Stimulated activated CD4-positive, alpha-beta T cell treated with anti-CD3 and anti-CD28 coated beads, Interleukin-2, amount 100 ng/mL, for 48 hours (primary cell): ENCODE measurements around the gene CCDC6.
"Not testable (repeated sequence)": the region's sequence is repeated elsewhere in the genome, so short reads cannot be mapped to it uniquely, and the experiment has no call there.

ENCODE experiments used
- DNase-seq, 2 donors: peaks; one replicate each; pipeline ENCODE4 v3.0.0-alpha.2; 2020

CCDC6 gene

DNA sequence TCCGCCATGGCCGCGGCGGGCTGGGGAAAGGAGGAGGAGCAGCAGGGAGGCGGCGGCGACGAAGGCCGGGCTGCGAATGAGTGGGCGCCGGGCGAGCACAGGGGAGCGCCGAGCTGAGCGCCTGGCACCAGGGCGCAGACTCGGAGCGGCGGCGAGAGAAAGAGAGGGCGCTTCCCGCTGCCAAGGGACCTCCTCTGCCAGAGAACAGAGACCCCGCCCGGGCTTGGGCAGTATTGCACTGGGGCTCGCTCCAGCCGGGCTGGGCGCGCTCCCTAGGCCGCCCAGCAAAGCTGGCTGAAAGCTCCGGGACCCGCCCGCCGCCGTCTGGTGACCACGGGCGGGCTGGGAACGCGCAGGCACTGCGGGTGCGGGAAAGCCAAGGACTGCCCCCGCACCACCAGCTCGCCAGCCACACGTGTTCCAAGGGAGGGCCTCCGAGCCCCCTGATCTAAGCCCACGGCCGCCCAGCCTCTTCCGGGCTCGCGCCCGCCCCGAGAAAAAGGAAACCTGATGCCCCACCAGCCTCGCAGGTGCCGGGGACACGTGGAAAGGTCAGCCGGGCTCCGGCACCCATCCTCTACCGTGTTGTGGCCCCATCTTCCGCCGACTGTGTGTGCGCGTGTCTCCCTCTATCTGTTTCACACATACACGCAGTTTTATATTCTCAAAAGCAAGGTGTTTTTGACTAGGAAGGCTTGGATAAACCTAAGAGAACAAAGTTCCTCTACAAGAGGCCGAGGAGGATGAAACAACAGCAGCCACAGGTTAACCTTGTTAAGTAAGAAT, at the start of gene CCDC6:
CCDC6 (minus strand) TSS at position 140 of the 786 bp plus-strand sequence; CDS start at position 8, 132 bp downstream.
- DNase-seq, result peak; percentile 87 to 88

DNA sequence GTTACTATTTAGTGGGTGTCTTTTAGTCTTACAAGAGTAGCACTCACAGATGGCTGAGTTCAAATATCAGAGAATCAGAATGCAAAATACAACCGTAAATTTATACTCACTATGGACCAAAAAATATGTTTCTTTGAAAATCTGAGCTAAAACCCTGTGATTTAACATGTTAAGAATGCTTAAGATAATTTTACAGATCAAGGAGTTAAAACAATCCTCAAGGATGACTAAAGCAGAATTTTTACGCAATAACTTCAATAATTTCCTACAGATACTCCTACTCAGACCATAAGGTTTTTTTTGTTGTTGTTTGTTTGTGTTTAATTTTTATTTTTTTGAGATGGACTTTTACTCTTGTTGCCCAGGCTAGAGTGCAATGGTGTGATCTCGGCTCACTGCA, 47.9 kb upstream of the CCDC6 start:
- DNase-seq, result no peak

DNA sequence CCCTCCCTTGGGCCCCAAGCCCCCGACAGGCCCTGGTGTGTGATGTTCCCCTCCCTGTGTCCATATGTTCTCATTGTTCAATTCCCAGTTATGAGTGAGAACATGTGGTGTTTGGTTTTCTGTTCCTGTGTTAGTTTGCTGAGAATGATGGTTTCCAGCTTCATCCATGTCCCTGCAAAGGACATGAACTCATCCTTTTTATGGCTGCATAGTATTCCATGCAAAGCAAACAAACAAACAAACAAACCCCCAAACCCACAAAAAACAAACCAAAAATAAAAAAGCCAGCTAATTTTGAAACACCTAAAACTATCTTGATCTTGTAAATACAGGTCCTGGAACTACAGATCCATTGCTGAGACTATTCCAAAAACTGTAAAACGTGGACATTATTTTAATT, 47.4 kb upstream of the CCDC6 start:
- not testable (repeated sequence) for DNase-seq

GRCh38 chr10:59950105-59950504, 43.7 kb upstream of the CCDC6 start:
- no peak for DNase-seq

- DNase-seq, result no peak
Observed at GRCh38 chr10:59949608-59950007, 43.3 kb upstream of the CCDC6 start.

GRCh38 chr10:59945991-59946390, 39.6 kb upstream of the CCDC6 start:
- no peak for DNase-seq

DNA sequence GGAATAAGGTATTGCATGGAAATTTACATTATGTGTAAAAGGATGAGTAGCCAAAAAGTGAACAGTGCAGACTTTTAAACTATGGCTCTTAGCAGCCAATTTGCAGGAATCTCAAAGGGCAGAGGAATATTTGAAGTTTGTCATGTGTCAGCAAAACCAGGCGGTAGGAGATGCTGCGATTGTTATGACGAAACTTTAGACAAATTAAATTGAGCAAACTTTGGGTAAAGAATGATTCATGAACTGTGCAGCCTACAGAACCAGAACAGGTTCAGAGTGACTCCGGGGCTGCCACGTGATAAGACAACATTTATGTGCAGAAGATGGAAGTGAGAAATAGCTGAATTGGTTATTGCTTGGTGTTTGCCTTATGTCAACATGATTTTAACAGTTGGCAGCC, 39.2 kb upstream of the CCDC6 start:
- no peak for DNase-seq

DNA sequence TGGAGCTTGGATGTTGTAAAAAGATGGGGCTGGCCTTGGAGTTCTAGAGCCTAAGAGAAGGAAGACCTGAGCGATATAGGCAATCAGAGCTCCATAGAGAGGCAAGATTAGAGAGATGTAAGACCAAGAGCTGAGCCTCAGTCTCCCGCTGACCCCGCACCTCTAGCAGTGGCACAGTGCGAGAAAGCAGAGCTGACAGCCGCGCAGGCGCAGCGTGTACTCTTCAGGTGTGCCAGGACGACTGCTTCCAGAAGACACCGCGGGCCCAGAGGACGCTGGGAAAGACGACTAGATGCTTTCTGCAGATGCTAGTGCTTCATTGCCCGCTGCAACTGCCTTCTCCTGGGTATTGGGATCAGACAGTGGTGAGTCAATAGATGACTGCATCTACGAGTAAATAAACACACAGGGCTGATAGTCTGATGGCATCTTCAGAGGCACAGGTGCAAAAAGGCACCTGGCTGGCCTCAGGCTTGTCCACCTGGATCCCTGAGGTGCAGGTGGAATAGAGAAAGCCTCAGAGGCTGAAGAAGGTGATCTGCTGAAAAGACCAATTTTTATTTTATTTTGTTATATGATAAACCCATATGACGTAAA, 38.1 kb upstream of the CCDC6 start:
- no peak for DNase-seq

DNA sequence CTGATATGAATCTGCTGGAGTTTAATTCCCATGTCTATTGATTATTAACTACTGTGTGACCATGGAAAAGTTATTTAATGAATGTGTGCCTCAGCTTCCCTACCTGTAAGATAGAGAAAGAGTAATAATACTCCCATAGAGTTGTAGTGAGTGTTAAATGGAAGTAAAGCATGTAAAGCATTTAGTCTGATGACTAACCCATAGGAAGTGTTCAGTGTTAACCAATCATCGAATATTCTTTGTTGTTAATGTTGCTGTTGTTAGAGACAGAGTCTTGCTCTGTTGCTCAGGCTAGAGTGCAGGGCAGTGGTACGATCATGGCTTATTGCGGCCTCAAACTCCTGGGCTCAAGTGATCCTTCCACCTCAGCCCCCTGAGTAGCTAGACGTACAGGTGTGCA, 36.2 kb upstream of the CCDC6 start:
- DNase-seq, result no peak

DNA sequence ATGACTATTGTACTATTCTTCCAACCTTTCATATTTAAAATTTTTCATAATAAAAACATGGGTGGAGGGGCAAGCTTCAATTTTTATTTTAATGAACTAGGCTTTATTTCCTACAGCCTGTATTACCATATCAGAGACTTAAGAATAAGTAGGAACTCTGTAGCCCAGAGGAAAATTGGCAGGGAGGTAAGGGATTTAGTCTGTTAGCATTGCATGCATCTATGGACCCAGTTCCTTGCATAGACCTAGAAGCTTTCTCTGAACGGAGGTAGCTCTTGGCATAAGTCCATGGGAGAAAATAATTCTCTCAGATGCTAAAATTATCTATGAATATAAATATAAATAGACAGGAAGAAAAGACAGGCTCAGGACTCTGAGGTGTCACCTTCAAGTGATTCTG, 31.4 kb upstream of the CCDC6 start:
- no peak for DNase-seq

GRCh38 chr10:59934701-59935100, 28.3 kb upstream of the CCDC6 start:
- no peak for DNase-seq

DNA sequence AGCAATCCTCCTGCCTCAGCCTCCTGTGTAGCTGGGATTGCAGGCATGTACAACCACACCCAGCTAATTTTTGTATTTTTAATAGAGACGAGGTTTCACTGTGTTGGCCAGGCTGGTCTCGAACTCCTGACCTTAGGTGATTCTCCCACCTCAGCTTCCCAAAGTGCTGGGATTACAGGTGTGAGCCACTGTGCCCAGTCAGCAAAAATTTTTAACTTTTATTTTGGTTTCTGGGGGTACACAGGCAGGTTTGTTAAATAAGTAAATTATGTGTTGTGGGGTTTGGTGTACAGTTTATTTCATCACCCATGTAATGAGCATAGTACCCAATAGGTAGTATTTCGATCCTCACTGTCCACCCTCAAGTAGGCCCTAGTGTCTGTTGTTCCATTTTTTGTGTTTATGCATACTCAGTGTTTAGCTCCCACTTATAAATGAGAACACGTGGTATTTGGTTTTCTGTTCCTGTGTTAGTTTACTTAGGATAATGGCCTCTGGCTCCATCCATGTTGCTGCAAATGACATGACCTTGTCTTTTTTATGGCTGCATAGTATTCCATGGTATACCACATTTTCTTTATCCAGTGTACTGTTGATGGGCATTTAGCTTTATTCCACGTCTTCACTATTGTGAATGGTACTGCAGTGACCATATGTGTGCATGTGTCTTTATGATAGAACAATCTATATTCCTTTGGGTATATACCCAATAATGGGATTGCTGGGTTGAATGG, 24.6 kb upstream of the CCDC6 start:
- not testable (repeated sequence) for DNase-seq

- no peak for DNase-seq
Observed at GRCh38 chr10:59926086-59926485, 19.7 kb upstream of the CCDC6 start.

DNA sequence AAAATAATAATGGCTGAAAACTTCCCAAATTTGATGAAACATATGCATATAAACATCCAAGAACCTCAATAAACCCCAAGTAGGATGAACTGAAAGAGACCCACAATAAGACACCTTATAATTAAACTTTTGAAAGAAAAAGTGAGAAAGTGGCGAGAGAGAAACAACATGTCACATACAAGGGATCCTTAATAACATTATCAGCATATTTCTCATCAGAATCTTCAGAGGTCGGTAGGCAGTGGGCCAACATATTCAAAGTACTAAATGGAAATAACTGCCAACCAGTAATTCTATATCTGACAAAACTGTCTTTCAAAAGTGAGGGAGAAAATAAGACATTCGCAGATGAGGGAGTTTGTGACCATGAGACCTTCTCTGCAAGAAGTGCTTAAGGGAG, 16.6 kb upstream of the CCDC6 start:
- no peak for DNase-seq

DNA sequence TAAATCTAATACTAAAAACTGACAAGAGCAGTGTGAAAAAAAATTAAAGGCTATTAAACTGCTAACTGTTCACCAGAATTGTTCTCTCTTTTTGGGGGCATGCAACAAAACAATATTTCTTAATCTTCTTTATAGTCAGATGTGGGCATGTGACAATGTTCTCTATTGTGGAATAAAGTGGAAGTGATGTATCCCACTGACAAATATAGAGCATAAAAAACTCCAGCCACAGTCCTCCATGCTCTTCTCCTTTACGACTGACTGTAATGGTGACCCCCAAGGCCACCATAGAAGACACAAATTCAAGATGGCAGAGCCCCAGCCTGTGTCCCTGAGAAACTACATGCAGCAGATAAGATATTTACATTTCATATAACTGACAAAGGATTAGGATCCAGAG, 11.6 kb upstream of the CCDC6 start:
- no peak for DNase-seq

- DNase-seq, result no peak
Observed at GRCh38 chr10:59913547-59914237, 7.3 kb upstream of the CCDC6 start.

DNA sequence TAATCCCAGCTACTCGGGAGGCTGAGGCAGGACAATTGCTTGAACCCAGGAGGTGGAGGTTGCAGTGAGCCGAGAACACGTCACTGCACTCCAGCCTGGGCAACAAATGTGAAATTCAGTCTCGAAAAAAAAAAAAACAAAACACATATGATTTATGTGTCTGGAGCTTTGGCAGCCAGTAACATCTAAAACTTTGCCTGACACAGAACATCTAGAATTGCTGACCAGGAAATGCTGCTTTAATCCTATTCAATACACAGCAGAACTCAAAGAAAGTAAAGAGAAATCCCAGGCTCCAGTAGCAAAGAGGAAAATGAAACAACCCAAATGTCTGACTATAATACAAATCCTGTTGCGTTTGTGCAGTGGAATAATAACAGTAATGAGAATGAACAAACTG, 4.5 kb upstream of the CCDC6 start:
- no peak for DNase-seq

DNA sequence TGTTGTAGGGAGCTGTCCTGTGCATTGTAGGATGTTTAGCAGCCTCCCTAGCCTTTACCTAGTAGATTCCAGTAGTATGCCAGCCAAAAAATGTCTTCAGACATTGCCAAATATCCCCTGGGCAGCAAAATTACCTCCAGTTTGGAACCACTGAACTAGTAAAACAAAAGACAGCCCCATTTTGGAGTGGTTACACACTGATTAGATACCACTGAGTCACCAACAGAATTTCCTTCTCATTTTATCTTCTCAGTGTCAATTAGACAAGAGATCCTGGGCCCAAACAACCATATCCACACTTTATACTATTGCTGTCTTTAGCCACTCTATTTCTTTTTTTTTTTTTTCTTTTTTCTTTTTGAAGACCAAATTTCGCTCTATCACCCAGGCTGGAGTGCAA, 3.5 kb upstream of the CCDC6 start:
- no peak for DNase-seq

DNA sequence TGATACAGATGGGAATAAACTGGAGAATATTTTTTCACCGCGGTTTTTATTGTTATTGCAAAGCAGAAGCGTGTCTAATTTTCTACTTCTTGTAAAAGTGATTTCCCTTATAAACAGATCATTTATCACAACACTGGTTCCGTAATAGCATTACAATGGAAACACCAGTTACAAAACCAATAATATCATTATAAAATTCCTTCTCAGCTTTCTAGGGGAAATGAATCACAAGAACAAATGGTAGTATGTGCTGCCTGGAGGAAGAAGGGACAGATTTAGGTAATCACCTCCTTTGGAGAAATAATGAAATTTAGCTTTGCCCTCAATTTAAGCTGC, 2.4 kb upstream of the CCDC6 start:
- no peak for DNase-seq

DNA sequence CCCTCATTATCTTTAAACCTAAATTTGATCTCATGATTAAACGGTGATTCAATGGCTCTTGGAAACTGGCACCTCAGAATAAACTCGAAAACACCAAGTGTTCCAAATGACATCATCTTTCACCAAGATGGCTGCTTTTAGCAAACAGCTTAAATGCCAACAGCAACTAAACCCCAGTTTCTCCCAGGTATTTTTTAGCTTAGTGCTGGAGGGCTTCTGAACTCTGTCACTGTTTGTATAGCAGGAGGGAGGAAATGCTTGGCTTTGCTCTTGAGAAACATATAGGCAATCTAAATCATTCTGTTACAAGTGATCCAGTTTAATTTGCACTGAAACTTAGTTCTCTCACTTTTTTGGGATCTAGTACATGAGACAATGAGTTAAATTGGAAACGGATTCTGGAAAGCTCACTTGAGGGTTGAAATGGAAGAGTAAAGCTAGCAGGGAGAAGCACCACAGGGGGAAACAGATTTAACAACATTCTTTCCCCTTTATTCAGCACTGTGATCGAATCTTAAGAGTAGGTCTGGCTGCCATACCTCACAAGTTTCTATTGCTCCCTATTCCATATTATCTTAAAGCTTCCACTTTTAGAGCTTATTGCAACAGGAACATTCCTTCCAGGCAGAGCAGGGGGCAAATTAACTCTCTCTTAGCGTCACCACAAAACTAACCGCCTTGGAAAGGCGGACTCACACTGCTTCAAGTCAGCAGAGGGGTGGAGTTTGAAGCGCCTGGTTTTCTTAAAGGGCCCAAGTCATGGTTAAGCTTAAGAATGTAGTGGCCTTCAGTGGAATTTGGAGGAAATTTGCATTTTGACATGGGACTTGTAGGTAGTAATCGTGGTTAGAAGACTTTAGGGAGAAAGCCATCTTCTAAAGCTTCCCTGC, 1.8 kb upstream of the CCDC6 start:
- DNase-seq, result peak; percentile 23 to 27

DNA sequence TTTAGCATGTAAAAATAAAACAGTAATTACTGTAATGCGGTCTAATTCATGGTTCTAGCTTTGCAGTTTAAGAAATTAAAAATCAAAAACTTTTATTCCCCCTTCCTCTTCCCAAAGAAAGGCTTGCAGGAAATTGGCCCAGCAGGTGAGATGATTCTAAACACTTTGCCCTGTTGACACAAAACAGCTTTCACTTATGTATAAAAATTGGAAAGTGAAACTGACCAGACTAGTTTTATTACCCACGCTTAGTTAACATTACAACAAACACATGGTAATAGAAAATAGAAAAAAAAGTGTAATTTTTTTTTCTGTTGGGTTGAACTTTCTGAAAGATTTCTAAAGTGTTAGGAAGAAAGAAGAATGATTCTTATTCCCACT, 1.2 kb upstream of the CCDC6 start:
- no peak for DNase-seq

DNA sequence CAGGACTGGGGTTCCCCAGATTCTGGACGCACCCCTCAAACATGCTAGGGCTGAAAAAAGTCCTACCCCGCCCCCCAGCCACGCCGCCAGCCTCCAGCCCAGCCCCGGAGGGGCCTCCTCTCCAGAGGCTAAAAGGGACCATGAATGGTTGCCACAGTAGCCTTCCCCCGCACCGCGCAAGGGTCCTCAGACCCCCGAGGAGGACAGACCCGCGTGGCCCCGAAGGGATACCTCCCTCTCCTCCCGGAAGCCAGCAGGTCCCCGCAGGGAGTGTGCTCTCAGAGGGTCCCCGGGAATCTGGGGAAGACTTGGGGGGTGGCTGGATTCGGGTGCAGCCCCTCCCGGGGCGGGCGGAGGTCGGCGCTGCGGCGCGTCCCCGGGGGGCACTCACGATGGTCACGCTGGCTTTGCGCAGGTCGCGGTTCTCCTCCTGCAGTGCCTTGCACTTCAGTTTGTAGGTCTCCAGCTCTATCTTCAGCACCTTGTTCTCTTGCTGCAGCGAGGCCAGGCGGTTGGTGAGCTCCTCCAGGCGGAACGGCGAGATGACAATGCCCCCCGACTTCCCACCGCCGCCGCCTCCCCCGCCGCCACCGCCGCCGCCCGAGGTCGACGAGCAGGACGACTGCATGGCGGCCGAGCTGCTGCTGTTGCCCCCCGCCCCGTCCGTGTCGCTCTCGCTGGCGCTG, 482 bp downstream of the CCDC6 start:
- DNase-seq, result no peak
